ENCODE measurements around the gene FAM124B. TPM values are rescaled to one million over a fixed set of nuclear protein-coding genes. Genes with fewer than 3 reads are reported as not detected.

Gene FAM124B
- total RNA-seq, 1 donor from 2014 or later: not detected

GRCh38 chr2:224381521-224382279 lies 20.2 kb downstream of the FAM124B start:
- Histone ChIP-seq H3K36me3 (ENCODE audit: control insufficient read depth, insufficient read depth, low read length) (no peaks in the 10 kb centered on the region), H3K4me3 (ENCODE audit: low read depth, low read length) (no peak overlapping the region), H3K27me3 (ENCODE audit: control insufficient read depth, insufficient read depth, low read length) (no peaks in the 10 kb centered on the region)
- DNase-seq (ENCODE audit: low read depth): no peak
- no peak for TF ChIP-seq CTCF (IDR thresholded peaks at IDR 0.05; ENCODE audit: insufficient read depth, low read length, poor library complexity, severe bottlenecking)

- Histone ChIP-seq H3K36me3 (ENCODE audit: control insufficient read depth, insufficient read depth, low read length) (no peaks in the 10 kb centered on the region), H3K4me3 (ENCODE audit: low read depth, low read length) (no peak overlapping the region), H3K27me3 (ENCODE audit: control insufficient read depth, insufficient read depth, low read length) (no peaks in the 10 kb centered on the region)
- no peak for TF ChIP-seq CTCF (IDR thresholded peaks at IDR 0.05; ENCODE audit: insufficient read depth, low read length, poor library complexity, severe bottlenecking)
- no peak for DNase-seq (ENCODE audit: low read depth)
Measured at GRCh38 chr2:224379986-224380385, 21.9 kb downstream of the FAM124B start.

GRCh38 chr2:224379172-224379571 lies 22.7 kb downstream of the FAM124B start:
- TF ChIP-seq CTCF (IDR thresholded peaks at IDR 0.05; ENCODE audit: insufficient read depth, low read length, poor library complexity, severe bottlenecking): no peak
- Histone ChIP-seq H3K27me3 (ENCODE audit: control insufficient read depth, insufficient read depth, low read length) (no peaks in the 10 kb centered on the region), H3K4me3 (ENCODE audit: low read depth, low read length) (no peak overlapping the region), H3K36me3 (ENCODE audit: control insufficient read depth, insufficient read depth, low read length) (no peaks in the 10 kb centered on the region)
- no peak for DNase-seq (ENCODE audit: low read depth)

- TF ChIP-seq CTCF (IDR thresholded peaks at IDR 0.05; ENCODE audit: insufficient read depth, low read length, poor library complexity, severe bottlenecking): no peak
- no peaks in the 10 kb centered on the region for H3K27me3 ChIP-seq (ENCODE audit: control insufficient read depth, insufficient read depth, low read length)
- H3K36me3 ChIP-seq (ENCODE audit: control insufficient read depth, insufficient read depth, low read length): no peaks in the 10 kb centered on the region
- H3K4me3 ChIP-seq (ENCODE audit: low read depth, low read length): no peak overlapping the region
- DNase-seq (ENCODE audit: low read depth): no peak
Measured at GRCh38 chr2:224378701-224379097, 23.2 kb downstream of the FAM124B start.

GRCh38 chr2:224377751-224378700 lies 23.9 kb downstream of the FAM124B start:
- Histone ChIP-seq H3K36me3 (ENCODE audit: control insufficient read depth, insufficient read depth, low read length) (no peaks in the 10 kb centered on the region), H3K27me3 (ENCODE audit: control insufficient read depth, insufficient read depth, low read length) (no peaks in the 10 kb centered on the region), H3K4me3 (ENCODE audit: low read depth, low read length) (no peak overlapping the region)
- peak; percentile 5 for TF ChIP-seq CTCF (IDR thresholded peaks at IDR 0.05; ENCODE audit: insufficient read depth, low read length, poor library complexity, severe bottlenecking)
- DNase-seq (ENCODE audit: low read depth): no peak
